HG03469 (cell line): Measurements from ENCODE around the gene IRX3.

Source experiments
- ATAC-seq: cut with Tn5 transposase; IDR thresholded peaks from one replicate; pipeline ENCODE4 v1.9.1; 2021; ENCODE audit warnings: mild to moderate bottlenecking, moderate library complexity, moderate number of reproducible peaks; ENCODE audit not compliant: unreplicated experiment

Gene IRX3

GRCh38 chr16:54291656-54292487, 5.3 kb upstream of the IRX3 start:
- ATAC-seq = no peak

GRCh38 chr16:54290833-54291655, 4.5 kb upstream of the IRX3 start:
- no peak for ATAC-seq

GRCh38 chr16:54289945-54290832, 3.6 kb upstream of the IRX3 start:
- no peak for ATAC-seq

- ATAC-seq = no peak
Observed at GRCh38 chr16:54289242-54289944, 2.8 kb upstream of the IRX3 start.

- ATAC-seq = no peak
Observed at GRCh38 chr16:54288835-54289241, 2.3 kb upstream of the IRX3 start.

GRCh38 chr16:54288030-54288834, 1.6 kb upstream of the IRX3 start:
- ATAC-seq = no peak

GRCh38 chr16:54287131-54288029, 793 bp upstream of the IRX3 start:
- no peak for ATAC-seq

GRCh38 chr16:54286090-54286365, 559 bp downstream of the IRX3 start:
- no peak for ATAC-seq

- no peak for ATAC-seq
Observed at GRCh38 chr16:54285414-54286089, 1.0 kb downstream of the IRX3 start.

- no peak for ATAC-seq
Observed at GRCh38 chr16:54284931-54285413, 1.6 kb downstream of the IRX3 start.

- no peak for ATAC-seq
Observed at GRCh38 chr16:54284319-54284930, 2.2 kb downstream of the IRX3 start.

GRCh38 chr16:54283725-54284318, 2.8 kb downstream of the IRX3 start:
- no peak for ATAC-seq

GRCh38 chr16:54282928-54283724, 3.5 kb downstream of the IRX3 start:
- no peak for ATAC-seq

GRCh38 chr16:54282202-54282927, 4.2 kb downstream of the IRX3 start:
- ATAC-seq = no peak

- ATAC-seq = no peak
Observed at GRCh38 chr16:54281535-54282201, 4.9 kb downstream of the IRX3 start.
